H9 (cell line): Measurements from ENCODE around the gene HSD17B12. TPM values are rescaled to one million over a fixed set of nuclear protein-coding genes. Genes with fewer than 3 reads are reported as not detected.
"Not testable (repeated sequence)": the region's sequence is repeated elsewhere in the genome, so short reads cannot be mapped to it uniquely, and the experiment has no call there.

ENCODE experiments used
- DNase-seq: peaks from one replicate; pipeline ENCODE4 v3.0.0-alpha.2; 2017
- H2AFZ ChIP-seq: one replicate; pipeline ENCODE4 v1.6.1; 2013; ENCODE audit warnings: mild to moderate bottlenecking, low read length, control low read depth, moderate library complexity
- H2AK5ac ChIP-seq: 2 replicates; pipeline ENCODE4 v1.6.1; 2013; ENCODE audit warnings: low read length, control low read depth, mixed read lengths; ENCODE audit not compliant: insufficient read length
- H2BK120ac ChIP-seq: one replicate; pipeline ENCODE4 v1.6.1; 2013; ENCODE audit warnings: low read depth, mild to moderate bottlenecking, low read length, control low read depth, inconsistent platforms; ENCODE audit not compliant: poor library complexity, severe bottlenecking
- H2BK12ac ChIP-seq: 2 replicates; pipeline ENCODE4 v1.6.1; 2013; ENCODE audit warnings: low read length, control low read depth, mixed read lengths, low read depth; ENCODE audit not compliant: insufficient read length
- H2BK15ac ChIP-seq: 2 replicates; pipeline ENCODE4 v1.6.1; 2013; ENCODE audit warnings: low read depth, low read length, control low read depth
- H2BK20ac ChIP-seq: one replicate; pipeline ENCODE4 v1.6.1; 2013; ENCODE audit warnings: low read depth, mild to moderate bottlenecking, low read length, control low read depth, inconsistent platforms; ENCODE audit not compliant: poor library complexity, severe bottlenecking
- H2BK5ac ChIP-seq: 2 replicates; pipeline ENCODE4 v1.6.1; 2013; ENCODE audit warnings: low read length, control low read depth, mixed read lengths; ENCODE audit not compliant: insufficient read length
- H3K14ac ChIP-seq: 2 replicates; pipeline ENCODE4 v1.6.1; 2013; ENCODE audit warnings: low read length, control low read depth; ENCODE audit not compliant: insufficient read depth
- H3K18ac ChIP-seq: 2 replicates; pipeline ENCODE4 v1.6.1; 2013; ENCODE audit warnings: low read depth, mild to moderate bottlenecking, mixed read lengths, low read length, control low read depth; ENCODE audit not compliant: insufficient read length
- H3K23ac ChIP-seq: 2 replicates; pipeline ENCODE4 v1.6.1; 2013; ENCODE audit warnings: low read length, control low read depth, mixed read lengths, low read depth; ENCODE audit not compliant: insufficient read length
- H3K23me2 ChIP-seq: 2 replicates; pipeline ENCODE4 v1.6.1; 2013; ENCODE audit warnings: low read depth, mild to moderate bottlenecking, mixed read lengths, low read length, control low read depth; ENCODE audit not compliant: insufficient read length, poor library complexity, severe bottlenecking
- H3K27ac ChIP-seq: 2 replicates; pipeline ENCODE4 v1.5.1; 2013; ENCODE audit warnings: low read length, control low read depth, mixed read lengths, low read depth; ENCODE audit not compliant: insufficient read length
- H3K27me3 ChIP-seq: 2 replicates; pipeline ENCODE4 v1.6.1; 2013; ENCODE audit warnings: low read length, control low read depth, inconsistent platforms; ENCODE audit not compliant: insufficient read depth
- H3K4ac ChIP-seq: 2 replicates; pipeline ENCODE4 v1.6.1; 2013; ENCODE audit warnings: low read depth, mild to moderate bottlenecking, control low read depth, inconsistent platforms, low read length, moderate library complexity
- H3K4me1 ChIP-seq: 2 replicates; pipeline ENCODE4 v1.6.1; 2013; ENCODE audit warnings: low read length, control low read depth, inconsistent platforms; ENCODE audit not compliant: insufficient read depth
- H3K4me2 ChIP-seq: 2 replicates; pipeline ENCODE4 v1.6.1; 2013; ENCODE audit warnings: low read length, control low read depth, mixed read lengths; ENCODE audit not compliant: insufficient read length, insufficient read depth
- H3K56ac ChIP-seq: 2 replicates; pipeline ENCODE4 v1.6.1; 2013; ENCODE audit warnings: low read depth, mild to moderate bottlenecking, mixed read lengths, low read length, control low read depth; ENCODE audit not compliant: insufficient read length
- H3K79me1 ChIP-seq: 2 replicates; pipeline ENCODE4 v1.6.1; 2013; ENCODE audit warnings: low read depth, mild to moderate bottlenecking, moderate library complexity, low read length, control low read depth, inconsistent platforms; ENCODE audit not compliant: insufficient read depth, poor library complexity, severe bottlenecking
- H3K79me2 ChIP-seq: 2 replicates; pipeline ENCODE4 v1.6.1; 2013; ENCODE audit warnings: low read length, control low read depth, inconsistent platforms; ENCODE audit not compliant: insufficient read depth
- H3K9ac ChIP-seq: 2 replicates; pipeline ENCODE4 v1.6.1; 2013; ENCODE audit warnings: low read length, control low read depth, mixed read lengths; ENCODE audit not compliant: insufficient read length; ENCODE audit errors: extremely low read depth
- H3K9me3 ChIP-seq: one replicate; pipeline ENCODE4 v1.6.1; 2013; ENCODE audit warnings: low read depth, low read length, inconsistent platforms; ENCODE audit not compliant: control insufficient read depth
- H3T11ph ChIP-seq: one replicate; pipeline ENCODE4 v1.6.1; 2013; ENCODE audit warnings: mild to moderate bottlenecking, low read length, control low read depth, inconsistent platforms
- H4K20me1 ChIP-seq: one replicate; pipeline ENCODE4 v1.6.1; 2013; ENCODE audit not compliant: control insufficient read depth, insufficient read length, insufficient read depth
- H4K5ac ChIP-seq: 2 replicates; pipeline ENCODE4 v1.6.1; 2013; ENCODE audit warnings: low read depth, mild to moderate bottlenecking, mixed read lengths, low read length, control low read depth; ENCODE audit not compliant: insufficient read length
- H4K8ac ChIP-seq: replicated peaks from 2 replicates; pipeline ENCODE4 v1.6.1; 2013; ENCODE audit warnings: low read length, control low read depth, mixed read lengths, low read depth; ENCODE audit not compliant: insufficient read length
- H4K91ac ChIP-seq: 2 replicates; pipeline ENCODE4 v1.6.1; 2013; ENCODE audit warnings: low read depth, mild to moderate bottlenecking, moderate library complexity, mixed read lengths, low read length, control low read depth; ENCODE audit not compliant: insufficient read length
- H3K27ac Mint-ChIP-seq, 3 experiments: 2 replicates in 2 of 3; 3 replicates in 1 of 3; pipeline ENCODE4 v1.8.0; 2020 to 2021; ENCODE audit warnings: mixed read lengths in 3 of 3, mild to moderate bottlenecking in 1 of 3, moderate library complexity in 1 of 3
- H3K27me3 Mint-ChIP-seq: 2 replicates; pipeline ENCODE4 v1.8.0; 2021; ENCODE audit warnings: low read depth, mild to moderate bottlenecking, moderate library complexity, mixed read lengths
- H3K36me3 Mint-ChIP-seq, 3 experiments: 2 replicates in 2 of 3; 3 replicates in 1 of 3; pipeline ENCODE4 v1.8.0; 2020 to 2021; ENCODE audit warnings: low read depth in 3 of 3, mixed read lengths in 3 of 3; ENCODE audit not compliant: insufficient read depth in 1 of 3
- H3K4me1 Mint-ChIP-seq, 2 experiments: 2 replicates each; pipeline ENCODE4 v1.8.0; 2020; ENCODE audit warnings: mixed read lengths in 2 of 2
- H3K4me3 Mint-ChIP-seq, 2 experiments: 2 replicates in 1 of 2; 3 replicates in 1 of 2; pipeline ENCODE4 v1.8.0; 2020 to 2021; ENCODE audit warnings: mild to moderate bottlenecking in 2 of 2, mixed read lengths in 2 of 2, moderate library complexity in 1 of 2
- H3K9me3 Mint-ChIP-seq, 2 experiments: 2 replicates in 1 of 2; 3 replicates in 1 of 2; pipeline ENCODE4 v1.8.0; 2020; ENCODE audit warnings: mild to moderate bottlenecking in 2 of 2, mixed read lengths in 2 of 2, moderate library complexity in 1 of 2
- WGBS: extraction: QIAGEN DNeasy Blood & Tissue Kit; methylation state at CpG from one replicate; pipeline ENCODE4 v1.1.7; 2013; ENCODE audit warnings: missing lambda C conversion rate, low lambda C conversion rate, mixed read lengths; ENCODE audit not compliant: insufficient read length; ENCODE audit errors: extremely low coverage; 5-methylcytosine and 5-hydroxymethylcytosine counted together
- total RNA-seq: library from RNA; stranded (reverse); gene quantifications from 2 replicates; pipeline ENCODE4 v1.2.1, GENCODE V29; 2021
- TF ChIP-seq, protein P1 (sequence below): fragments of 200-600 bp; sonication (generic); conservative IDR thresholded peaks from 3 replicates; pipeline ENCODE4 v1.8.0; 2021; ENCODE audit warnings: antibody characterized with exemption, mild to moderate bottlenecking

The HSD17B12 gene
- total RNA-seq, 1 experiment from 2014 or later: 111 TPM

DNA sequence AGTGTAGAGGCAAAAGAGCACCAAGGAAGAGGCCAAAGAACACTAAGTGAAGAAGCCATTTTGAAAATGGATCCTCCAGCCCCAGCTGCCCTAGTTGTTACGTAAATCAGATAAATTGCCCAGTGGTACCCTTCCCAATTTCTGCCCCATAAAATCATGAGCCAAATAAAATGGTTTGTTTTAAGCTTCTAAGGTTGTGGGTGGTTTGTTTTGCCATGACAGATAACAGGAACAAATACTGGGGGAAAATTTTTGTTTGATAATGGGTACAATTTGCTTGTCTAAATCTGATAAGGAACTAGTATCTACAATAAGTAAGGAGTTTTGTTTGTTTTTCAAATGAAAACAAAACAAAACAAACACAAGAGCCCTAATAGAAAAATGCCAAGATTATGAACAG lies 30.6 kb upstream of the HSD17B12 start:
- no peak overlapping the region for H3K23ac ChIP-seq
- H4K91ac ChIP-seq: no peak overlapping the region
- H2BK120ac ChIP-seq: no peak overlapping the region
- H3K79me2 ChIP-seq: peaks cover 3% of the 10 kb centered on the region; the same call in 1 of the 2 replicates
- no peak overlapping the region for H2BK12ac ChIP-seq
- H3K36me3 Mint-ChIP-seq: peaks cover 0 to 8% (median 0%) of the 10 kb centered on the region in 3 experiments; a peak in 1 of 7 replicates
- no peak overlapping the region for H4K5ac ChIP-seq
- peaks cover 0 to 15% of the 10 kb centered on the region in 2 experiments; a peak in 1 of 5 replicates for H3K9me3 Mint-ChIP-seq
- no peak overlapping the region for H3K4me2 ChIP-seq
- peaks cover 1 to 4% of the 10 kb centered on the region in 2 experiments; a peak in 3 of 4 replicates for H3K4me1 Mint-ChIP-seq
- no peak overlapping the region for H3K9ac ChIP-seq
- no peaks in the 10 kb centered on the region for H3K27me3 ChIP-seq
- no peak overlapping the region for H2BK5ac ChIP-seq
- no peak overlapping the region for H2AK5ac ChIP-seq
- WGBS: no CpG with 5 or more reads among the region's 1 CpG
- DNase-seq: no peak
- TF ChIP-seq, protein P1, sequence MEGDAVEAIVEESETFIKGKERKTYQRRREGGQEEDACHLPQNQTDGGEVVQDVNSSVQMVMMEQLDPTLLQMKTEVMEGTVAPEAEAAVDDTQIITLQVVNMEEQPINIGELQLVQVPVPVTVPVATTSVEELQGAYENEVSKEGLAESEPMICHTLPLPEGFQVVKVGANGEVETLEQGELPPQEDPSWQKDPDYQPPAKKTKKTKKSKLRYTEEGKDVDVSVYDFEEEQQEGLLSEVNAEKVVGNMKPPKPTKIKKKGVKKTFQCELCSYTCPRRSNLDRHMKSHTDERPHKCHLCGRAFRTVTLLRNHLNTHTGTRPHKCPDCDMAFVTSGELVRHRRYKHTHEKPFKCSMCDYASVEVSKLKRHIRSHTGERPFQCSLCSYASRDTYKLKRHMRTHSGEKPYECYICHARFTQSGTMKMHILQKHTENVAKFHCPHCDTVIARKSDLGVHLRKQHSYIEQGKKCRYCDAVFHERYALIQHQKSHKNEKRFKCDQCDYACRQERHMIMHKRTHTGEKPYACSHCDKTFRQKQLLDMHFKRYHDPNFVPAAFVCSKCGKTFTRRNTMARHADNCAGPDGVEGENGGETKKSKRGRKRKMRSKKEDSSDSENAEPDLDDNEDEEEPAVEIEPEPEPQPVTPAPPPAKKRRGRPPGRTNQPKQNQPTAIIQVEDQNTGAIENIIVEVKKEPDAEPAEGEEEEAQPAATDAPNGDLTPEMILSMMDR: no peak
- H3K18ac ChIP-seq: no peak overlapping the region
- H3K14ac ChIP-seq: no peak overlapping the region
- H4K20me1 ChIP-seq: no peaks in the 10 kb centered on the region
- no peak overlapping the region for H2AFZ ChIP-seq
- no peak overlapping the region for H4K8ac ChIP-seq
- no peak overlapping the region for H3T11ph ChIP-seq
- H3K4me3 Mint-ChIP-seq: no peak overlapping the region
- no peak overlapping the region for H2BK20ac ChIP-seq
- no peak overlapping the region for H3K27ac Mint-ChIP-seq
- no peak overlapping the region for H3K56ac ChIP-seq
- H3K4ac ChIP-seq: no peak overlapping the region
- no peak overlapping the region for H2BK15ac ChIP-seq
- no peaks in the 10 kb centered on the region for H3K4me1 ChIP-seq
- H3K9me3 ChIP-seq: no peaks in the 10 kb centered on the region
- H3K23me2 ChIP-seq: no peaks in the 10 kb centered on the region
- no peak overlapping the region for H3K27ac ChIP-seq
- no peaks in the 10 kb centered on the region for H3K79me1 ChIP-seq
- peaks cover 15% of the 10 kb centered on the region for H3K27me3 Mint-ChIP-seq

DNA sequence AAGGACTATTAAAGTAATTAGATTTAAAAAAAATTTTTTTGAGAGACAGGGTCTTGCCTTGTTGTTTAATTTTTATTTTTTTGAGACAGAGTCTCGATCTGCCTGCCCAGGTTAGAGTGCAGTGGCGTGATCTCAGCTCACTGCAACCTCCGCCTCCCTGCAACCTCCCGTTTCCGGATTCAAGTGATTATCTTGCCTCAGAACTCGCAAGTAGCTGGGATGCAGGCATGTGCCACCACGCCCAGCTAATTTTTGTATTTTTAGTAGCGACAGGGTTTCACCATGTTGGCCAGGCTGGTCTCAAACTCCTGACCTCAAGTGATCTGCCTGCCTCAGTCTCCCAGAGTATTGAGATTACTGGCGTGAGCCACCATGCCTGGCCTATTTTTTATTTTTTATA lies 17.5 kb upstream of the HSD17B12 start:
- not testable (repeated sequence) for H3K27ac ChIP-seq, H2BK120ac ChIP-seq, H3K4me3 Mint-ChIP-seq, H3T11ph ChIP-seq, H3K23me2 ChIP-seq, H4K5ac ChIP-seq, H4K91ac ChIP-seq, H3K18ac ChIP-seq, H3K79me2 ChIP-seq, H2BK5ac ChIP-seq, H3K9ac ChIP-seq, H4K20me1 ChIP-seq, H2AFZ ChIP-seq, H3K4me1 Mint-ChIP-seq, DNase-seq, H3K27ac Mint-ChIP-seq, H2AK5ac ChIP-seq, H3K4me2 ChIP-seq, H3K9me3 ChIP-seq, H3K79me1 ChIP-seq, H4K8ac ChIP-seq, H3K56ac ChIP-seq, H2BK12ac ChIP-seq, H3K14ac ChIP-seq, H3K4me1 ChIP-seq, H3K23ac ChIP-seq, H3K4ac ChIP-seq, H2BK20ac ChIP-seq, H2BK15ac ChIP-seq, H3K27me3 ChIP-seq
- Mint-ChIP-seq H3K36me3 (peaks cover 4 to 11% (median 8%) of the 10 kb centered on the region in 3 experiments; a peak in 5 of 7 replicates), H3K9me3 (peaks cover 18% of the 10 kb centered on the region in 2 experiments), H3K27me3 (peaks cover 10% of the 10 kb centered on the region)
- WGBS: no CpG with 5 or more reads among the region's 9 CpGs
